HG02943 (cell line): ENCODE results near the gene EDARADD.

Experiments
- ATAC-seq: cut with Tn5 transposase; IDR thresholded peaks from one replicate; pipeline ENCODE4 v1.9.1; 2021; ENCODE audit warnings: mild to moderate bottlenecking, low read depth, moderate library complexity; ENCODE audit not compliant: unreplicated experiment

EDARADD gene

DNA sequence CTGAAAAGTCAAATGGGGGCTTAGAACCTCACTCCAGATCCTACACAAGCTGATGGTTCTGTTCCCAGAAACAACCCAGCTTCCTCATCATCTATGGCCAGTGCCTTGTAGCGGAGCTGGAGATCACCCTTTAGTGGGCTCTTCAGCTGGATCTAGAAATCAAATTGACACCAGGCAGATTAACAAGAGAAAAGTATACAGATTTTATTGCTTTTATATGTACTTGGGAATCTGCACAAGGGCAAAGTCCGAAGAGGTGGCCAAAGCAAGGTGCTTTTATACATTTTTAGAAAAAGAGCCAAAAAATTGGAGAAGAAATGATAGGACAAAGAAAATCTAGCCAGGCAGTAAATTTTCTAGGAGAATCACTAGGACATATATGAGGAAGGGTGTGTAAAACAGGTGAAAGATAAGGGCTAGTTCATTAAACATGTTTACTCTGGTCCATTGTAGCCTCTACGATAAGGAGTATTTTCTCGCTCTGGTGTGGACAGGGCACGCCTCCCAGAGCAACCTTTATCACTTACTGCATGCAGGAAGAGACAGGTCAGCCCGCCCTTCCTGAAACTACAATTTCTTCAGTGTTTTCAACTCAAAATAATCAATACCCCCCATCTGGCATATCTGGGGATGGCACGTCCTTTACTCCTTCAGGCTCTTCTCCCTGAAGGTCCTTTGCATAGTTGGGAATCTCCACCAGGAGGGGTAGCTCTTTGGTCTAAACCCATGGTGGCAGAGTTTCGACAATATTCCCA is 115.7 kb downstream of the EDARADD start:
- no peak for ATAC-seq

DNA sequence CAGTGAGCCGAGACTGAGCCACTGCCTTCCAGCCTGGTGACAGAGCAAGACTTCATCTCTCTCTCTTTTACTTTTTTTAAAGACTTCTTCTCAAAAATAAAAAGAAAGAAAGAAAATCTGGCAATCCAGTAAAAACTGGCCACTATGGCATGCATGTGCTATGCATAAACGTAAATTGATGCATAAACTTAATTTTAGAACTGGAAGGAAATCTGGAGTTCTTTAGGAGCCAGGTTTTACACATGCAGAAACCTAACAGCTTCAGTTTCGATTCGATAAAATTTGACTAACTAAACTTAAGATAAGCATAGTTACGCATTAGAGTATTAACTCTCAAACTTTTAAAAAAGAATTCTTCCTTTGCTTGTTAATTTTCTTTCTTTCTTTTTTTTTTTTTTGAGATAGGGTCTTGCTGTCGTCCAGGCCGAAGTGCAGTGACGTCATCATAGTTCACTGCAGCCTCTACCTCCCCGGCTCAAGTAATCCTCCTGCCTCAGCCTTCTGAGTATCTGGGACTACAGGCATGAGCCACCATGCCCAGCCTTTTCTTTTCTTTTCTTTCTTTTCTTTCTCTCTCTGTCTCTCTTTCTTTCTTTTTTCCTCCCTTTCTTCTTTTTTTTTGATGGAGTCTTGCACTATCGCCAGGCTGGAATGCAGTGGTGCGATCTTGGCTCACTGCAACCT is 117.8 kb downstream of the EDARADD start:
- no peak for ATAC-seq

DNA sequence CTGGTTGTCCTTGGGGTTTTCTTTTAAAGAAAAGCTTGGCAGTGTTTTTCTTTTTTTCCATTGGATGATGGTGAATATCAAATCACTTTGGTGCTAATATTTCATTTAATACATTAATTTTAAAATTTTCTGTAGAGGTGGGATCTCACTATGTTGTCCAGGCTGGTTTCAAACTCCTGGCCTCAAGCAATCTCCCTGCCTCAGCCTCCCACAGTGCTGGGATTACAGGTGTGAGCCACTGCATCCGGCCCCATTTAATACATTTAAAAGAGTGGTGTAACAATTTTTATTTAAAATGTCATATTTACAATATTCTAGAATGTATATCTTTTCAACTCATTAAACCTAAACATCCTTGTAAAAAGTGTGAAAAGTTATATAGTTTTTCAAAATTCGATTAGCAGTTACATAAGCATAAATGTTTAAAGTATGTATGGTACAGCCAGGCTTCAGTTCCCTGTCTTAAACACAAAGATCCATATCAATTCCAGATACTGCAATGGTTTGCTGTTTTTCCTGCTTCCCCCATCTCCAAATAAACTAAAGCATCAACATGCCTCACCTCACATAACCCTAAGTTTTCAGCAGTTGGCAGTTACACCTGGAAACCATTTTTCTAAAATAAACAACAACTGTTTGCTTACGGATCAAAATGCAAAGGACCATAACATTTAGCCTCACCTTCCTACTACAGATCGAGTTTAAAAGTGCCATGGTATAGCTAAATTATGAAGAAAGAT is 120.8 kb downstream of the EDARADD start:
- ATAC-seq: no peak

DNA sequence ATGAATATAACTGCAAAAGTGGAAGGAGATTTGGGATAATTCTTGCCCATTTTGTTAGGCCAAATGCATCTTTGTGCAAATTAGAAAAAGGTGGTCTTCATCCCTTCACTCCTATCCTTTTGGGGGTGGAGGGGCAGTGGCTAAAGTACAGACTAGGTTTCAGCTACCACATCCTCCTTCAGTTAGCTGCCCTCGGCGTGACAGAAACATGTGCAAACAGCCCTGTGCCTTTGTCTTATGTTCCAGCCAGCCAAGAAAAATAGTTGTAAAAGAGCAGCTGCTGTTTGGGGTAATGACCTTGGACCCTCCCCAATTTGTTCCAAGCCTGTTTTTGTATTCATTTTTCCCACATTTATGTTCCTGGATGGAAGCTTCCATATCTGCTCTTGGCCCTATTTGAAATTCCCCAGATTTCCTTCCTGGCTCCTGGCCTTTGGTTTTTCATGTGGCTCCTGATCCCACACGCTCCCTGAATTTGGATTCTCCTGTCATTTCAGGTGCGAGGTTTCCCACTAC is 121.4 kb downstream of the EDARADD start:
- no peak for ATAC-seq

DNA sequence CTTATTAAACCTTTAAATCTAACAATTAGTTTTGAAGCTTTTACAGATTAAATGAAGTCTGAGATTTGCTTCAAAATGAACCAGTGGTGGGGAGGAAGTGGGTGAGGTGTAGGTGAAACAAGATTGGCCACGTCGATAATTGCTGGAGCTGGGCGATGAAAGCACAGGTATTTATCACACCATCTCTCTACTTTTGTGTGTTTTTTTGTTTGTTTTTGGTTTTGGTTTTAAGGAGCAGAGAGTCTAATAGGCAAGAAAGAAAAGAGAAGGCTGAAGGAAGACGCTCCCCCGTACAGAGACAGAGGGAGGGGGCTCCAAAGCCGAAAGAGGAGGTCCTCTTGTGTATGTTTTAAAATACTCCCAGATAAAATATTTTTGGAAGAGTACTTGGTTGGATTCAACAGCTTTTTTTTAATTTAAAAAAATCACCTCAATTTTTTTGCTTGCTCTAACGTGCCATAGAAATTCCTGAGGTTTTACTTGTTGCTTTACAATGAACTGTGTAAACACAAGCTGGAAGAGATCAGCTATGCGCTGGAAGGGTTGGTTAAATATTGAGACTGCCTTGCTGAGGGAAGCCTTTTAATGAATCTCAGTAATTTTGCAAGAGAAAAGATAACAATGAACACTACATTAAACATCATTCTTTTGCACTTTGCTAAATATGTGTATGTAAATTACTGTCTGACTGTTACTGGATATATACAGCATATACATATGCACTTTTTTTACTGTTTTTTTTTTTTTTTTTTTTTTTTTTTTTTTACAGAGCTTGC is 123.0 kb downstream of the EDARADD start:
- ATAC-seq: no peak

DNA sequence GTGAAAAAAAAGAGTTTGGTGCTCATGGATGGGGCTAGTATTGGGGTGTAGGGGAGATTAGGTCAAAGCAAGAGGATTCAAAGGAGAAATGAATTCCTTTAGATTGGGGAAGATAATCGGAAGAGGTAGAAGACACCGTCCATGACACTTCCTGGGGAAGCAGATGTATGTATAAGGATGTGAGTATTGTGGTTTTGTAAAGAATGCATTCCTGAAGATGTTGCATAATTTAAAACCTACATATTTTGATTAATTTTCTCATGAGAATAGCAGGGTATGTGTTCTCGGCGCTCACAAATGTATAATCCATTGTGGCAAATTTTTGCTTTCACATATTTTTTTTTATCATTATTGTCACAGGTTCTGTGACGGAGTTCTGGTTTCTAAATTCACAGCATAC is 124.2 kb downstream of the EDARADD start:
- no peak for ATAC-seq

DNA sequence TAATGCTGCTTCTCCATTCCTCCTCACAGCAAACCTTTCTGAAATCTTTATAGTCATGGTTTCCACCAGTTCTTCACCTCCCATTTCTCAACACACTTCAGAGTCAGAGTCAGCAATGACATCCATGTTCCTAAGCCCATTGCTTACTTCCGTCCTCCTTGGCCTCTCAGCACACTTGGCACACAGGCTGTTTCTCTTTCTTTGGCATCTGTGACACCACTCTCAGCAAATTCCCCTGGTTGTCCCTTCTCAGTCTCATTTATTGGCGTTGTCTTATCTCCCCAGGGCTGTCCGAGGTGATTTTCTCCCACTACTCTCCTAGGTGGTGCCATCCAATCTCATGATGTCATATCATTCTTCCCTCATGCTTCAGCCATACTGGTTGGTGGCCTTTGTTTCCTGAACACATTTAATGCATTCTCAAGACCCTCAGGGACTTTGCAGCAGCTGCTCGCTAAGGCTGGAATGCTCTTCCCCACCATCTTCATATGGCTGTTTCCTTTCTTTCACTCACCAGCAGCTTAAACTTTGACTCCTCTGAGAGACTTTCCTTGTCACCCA is 126.4 kb downstream of the EDARADD start:
- no peak for ATAC-seq

DNA sequence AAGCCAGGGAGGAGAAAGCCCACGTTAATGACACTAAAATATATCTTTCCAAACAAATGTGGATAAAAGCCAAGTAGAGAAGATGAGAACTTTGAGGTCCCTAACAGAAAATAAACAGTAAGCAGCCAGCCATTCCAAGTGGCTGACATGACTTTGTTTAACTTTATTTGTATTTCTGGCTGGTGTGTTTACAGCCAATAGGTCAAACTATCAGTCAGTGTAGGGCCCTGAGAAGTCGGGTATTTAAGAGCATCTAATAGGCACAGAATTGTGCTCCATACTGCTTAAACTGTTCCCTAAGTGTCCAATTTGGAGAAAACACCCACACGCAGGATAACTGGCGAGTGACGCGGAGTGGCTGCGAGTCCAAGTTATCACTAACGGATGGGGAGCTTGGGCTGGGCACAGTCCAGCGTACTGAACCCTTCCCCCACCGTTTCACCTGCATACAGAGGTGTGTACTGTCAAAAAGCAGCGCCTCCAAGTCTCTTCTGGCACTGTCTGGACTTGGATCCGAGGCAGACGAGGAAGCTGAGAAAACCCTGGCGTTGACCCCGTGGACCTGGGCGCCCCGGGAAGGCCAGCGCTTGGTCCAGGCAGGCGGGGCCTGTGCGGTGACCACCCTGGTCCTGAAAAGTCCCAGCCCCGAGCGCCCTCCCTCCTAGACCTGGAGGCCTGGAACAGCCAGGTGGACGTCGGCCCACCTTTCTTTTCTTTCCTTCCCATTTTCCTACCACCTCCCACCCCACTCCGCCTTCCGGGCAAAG is 129.0 kb downstream of the EDARADD start:
- ATAC-seq: no peak

DNA sequence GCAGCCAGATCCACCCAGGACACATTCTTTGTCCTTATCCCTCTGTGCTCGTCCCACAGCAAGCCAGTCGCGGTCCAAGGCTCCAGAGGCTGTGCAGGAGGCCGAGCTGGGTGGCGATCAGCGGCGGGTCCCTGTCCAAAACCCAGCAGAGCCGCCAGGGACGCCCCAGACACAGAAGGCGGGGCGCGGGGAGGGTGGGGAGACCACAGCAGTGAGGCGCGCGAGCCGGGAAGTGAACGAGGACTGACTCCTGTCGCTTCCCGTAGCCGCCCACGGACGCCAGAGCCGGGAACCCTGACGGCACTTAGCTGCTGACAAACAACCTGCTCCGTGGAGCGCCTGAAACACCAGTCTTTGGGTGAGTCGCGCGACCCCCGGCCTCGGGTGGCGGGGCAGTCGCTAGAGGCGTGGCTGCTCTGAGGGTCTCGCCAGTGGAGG is 129.6 kb downstream of the EDARADD start, which contains the start of gene LGALS8:
LGALS8 (plus strand) TSS at position 279 of the 438 bp plus-strand sequence. CDS start 2,089 bp downstream, outside the sequence.
- ATAC-seq: peak; percentile 55

DNA sequence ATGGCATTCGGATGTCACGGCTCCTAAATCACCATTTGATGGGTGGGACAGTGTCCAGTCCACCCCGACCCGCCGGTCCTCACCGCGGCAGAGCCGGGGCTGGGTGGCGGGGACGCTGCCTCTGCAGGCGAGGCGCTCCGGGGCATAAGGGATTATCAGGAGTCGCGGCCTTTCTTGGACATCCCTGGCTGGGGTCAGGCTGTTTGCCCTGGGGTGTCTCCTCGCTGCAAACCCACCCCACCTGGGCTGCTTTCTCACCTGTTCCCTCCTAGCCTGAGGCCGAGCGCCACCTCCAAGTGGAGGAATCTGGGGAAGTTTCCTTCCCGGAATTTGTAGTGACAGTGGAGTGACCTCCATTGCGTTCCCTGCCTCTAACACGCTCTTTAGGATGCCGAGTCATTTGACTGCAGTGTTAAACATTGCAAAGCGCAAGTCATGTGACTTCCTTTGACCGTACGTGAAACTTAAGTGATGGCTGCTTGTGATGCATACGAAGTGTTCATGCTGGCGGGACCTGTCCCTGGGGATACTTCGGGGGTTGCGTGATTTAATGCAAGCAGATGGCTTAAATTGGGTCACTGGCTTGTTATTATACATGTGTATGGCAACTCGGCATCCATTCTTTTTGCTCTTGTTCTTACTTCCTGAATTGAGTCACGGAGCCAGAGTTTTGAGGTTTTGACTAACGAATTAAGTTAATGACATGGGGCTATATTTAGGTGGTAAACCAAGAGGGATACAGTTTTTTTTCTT is 130.2 kb downstream of the EDARADD start:
- peak; percentile 89 for ATAC-seq

DNA sequence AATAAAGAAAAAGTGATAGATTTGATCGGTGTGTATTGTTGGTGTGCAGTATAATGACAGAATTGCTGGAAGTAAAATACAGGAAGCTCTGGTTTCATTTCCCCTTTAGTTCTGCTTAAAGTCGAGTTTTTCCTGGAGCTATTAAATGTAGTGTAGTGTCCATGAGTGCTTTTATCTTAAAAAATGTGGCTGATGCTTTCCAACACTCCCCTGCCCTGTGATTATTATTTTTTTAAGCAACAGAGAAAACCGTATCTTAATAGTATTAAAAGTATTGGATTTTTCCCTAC is 130.8 kb downstream of the EDARADD start:
- no peak for ATAC-seq

DNA sequence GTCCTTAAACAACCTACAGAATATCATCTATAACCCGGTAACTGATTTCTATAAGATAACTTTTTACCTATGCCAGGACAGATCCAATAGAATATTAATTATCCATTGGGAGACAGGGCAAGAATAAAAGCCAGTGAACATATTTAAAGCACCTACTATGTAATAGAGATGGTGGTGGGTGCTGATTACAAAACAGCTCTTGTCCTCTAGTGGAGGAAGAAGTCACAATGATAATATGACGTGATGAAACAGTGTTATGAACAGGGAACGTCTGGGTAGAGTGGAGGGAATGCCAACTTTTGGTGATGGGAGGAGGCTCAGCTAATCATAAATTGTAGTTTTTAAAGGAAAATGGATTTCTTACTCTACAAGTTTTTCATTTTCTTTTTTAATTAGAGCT is 132.0 kb downstream of the EDARADD start:
- no peak for ATAC-seq

DNA sequence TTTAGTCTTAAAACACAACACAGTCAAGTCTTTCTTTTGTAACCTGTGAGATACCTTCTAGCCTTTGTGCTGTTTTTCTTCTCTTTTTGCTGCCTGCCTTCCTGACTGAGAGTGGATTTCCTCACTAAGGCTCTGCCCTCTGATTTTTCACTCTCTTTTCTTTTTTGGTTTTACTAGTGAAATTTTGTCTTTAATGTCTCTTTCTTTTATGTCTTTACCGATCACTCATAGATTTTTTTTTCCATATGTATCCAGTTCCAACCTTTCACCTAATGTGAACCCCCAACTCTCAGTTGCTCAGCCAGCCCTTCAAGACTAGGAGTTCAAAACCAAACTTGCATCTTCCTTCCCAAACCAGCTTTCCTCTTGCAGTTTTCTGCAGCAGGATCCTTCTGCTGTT is 136.2 kb downstream of the EDARADD start:
- no peak for ATAC-seq

DNA sequence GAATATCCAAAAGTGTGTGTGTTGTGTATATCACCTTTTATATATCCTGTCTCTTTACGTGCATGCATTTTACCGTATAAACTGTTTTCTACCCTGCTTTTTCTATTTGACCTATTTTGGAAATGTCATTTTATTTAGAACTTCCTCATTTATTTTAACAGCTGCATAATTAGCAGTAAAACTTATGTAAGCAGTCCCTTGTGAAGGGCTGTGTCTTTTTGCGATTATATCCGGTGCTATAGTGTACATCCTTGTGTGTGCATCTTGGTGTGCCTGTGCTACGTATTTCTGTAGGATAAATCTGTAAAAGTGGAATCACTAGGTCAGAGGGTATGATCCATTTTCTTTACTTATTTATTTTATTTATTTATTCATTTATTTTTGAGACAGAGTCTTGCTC is 136.9 kb downstream of the EDARADD start:
- no peak for ATAC-seq

DNA sequence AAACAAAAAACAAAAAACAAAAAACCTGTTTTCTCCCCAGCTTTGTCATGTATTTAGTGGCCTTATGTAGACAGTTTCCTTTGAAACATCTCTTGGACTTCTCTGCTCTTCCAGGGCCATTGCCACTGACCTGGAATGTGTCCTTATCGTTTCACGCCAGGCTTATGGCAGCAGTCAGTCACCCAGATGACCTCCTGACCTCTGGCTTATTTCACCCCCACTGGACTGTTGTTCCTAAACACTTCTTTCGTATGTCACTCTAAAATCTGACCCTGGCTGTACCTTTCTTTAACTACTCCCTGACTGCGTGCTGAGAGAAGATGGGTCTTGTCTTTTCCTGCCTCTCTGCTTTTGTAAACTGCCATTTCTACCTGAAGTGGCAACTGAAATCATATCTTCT is 138.8 kb downstream of the EDARADD start:
- no peak for ATAC-seq

DNA sequence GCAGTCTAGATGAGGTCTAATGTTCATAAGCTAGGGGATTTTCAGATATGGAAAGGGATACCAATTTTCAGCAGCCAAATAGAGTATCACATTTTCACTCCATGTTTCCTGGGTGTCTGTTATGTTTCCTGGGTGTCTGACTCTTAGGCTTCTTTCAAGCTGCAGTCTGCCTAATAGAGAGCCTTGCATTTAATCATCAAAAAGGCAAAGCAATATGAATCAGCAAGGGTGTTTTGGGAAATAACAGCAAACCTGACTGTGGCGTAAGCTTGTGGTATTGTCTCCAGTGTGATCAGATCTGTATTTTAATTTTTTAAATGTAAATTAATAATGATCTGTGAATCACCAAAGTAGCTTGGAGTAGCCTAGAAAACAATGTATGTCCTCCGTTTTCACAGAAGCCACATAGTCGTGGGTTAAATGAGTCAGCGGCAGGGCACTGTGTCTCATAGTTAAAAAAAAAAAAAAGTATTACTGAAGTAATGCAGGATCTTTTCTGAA is 140.1 kb downstream of the EDARADD start:
- no peak for ATAC-seq
